T-helper 2 cell treated with Interferon-gamma antibody and Interleukin-4, amounts not matched to agents 5 μg/mL and 100 μg/mL, for 36 hours (primary cell): ENCODE data around the gene NONO.

Source experiments
- DNase-seq: peaks from one replicate; pipeline ENCODE4 v3.0.0; 2021; ENCODE audit warnings: low spot score
- H3K27ac Mint-ChIP-seq: one replicate; pipeline ENCODE4 v1.8.0; 2021; ENCODE audit warnings: mild to moderate bottlenecking, mixed read lengths
- H3K27me3 Mint-ChIP-seq: one replicate; pipeline ENCODE4 v1.8.0; 2021; ENCODE audit warnings: low read depth, mixed read lengths
- H3K36me3 Mint-ChIP-seq: one replicate; pipeline ENCODE4 v1.8.0; 2021; ENCODE audit warnings: low read depth, mixed read lengths
- H3K4me1 Mint-ChIP-seq: one replicate; pipeline ENCODE4 v1.8.0; 2021; ENCODE audit warnings: low read depth, mixed read lengths
- H3K4me3 Mint-ChIP-seq: one replicate; pipeline ENCODE4 v1.8.0; 2022; ENCODE audit warnings: mild to moderate bottlenecking, moderate library complexity, mixed read lengths
- H3K9me3 Mint-ChIP-seq: one replicate; pipeline ENCODE4 v1.8.0; 2021; ENCODE audit warnings: mixed read lengths

The NONO gene, protein sequence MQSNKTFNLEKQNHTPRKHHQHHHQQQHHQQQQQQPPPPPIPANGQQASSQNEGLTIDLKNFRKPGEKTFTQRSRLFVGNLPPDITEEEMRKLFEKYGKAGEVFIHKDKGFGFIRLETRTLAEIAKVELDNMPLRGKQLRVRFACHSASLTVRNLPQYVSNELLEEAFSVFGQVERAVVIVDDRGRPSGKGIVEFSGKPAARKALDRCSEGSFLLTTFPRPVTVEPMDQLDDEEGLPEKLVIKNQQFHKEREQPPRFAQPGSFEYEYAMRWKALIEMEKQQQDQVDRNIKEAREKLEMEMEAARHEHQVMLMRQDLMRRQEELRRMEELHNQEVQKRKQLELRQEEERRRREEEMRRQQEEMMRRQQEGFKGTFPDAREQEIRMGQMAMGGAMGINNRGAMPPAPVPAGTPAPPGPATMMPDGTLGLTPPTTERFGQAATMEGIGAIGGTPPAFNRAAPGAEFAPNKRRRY

DNA sequence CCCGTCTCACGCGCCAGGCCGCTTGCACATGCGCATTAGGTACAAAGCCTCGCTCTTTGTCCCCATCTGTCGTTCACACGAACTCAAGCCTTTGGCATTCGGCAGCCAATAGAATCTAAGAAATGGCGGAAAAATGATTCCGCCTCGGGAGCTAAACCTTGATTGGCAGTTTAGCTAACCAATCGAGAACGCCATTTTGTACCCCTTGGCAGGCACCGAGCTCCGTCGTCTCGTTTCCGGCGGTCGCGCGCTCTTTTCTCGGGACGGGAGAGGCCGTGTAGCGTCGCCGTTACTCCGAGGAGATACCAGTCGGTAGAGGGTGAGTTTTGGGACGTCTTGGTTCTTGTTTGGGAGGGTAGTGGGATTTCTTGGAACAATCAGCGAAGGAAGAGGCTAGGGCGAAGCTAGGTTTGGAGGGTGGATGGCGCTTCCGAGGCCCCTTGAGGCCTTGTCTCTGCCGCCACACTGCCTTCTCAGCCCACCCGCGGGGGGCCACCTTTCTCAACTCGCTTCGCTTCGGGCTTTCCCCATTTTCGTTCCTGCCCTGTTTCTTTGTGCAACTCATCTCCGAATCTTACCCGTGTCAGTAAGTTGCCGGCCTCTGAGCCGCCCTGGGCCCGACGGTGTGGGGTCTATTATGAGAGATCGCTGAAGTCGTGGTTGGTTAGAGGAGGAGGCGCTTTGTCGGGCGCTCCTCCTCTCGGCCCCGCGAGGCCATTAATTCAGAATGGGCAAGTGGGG lies at the start of gene NONO:
NONO (plus strand) TSS at position 233 of the 741 bp plus-strand sequence. CDS start 7,003 bp downstream, outside the sequence.
- peak within 1 kb of the TSS; percentile 99 for H3K4me3 Mint-ChIP-seq
- peak; percentile 84 for DNase-seq
- no peaks in the 10 kb centered on the region for H3K27me3 Mint-ChIP-seq

GRCh38 chrX:71235482-71235881 lies 48.0 kb upstream of the NONO start:
- Mint-ChIP-seq H3K27me3 (peaks cover 3% of the 10 kb centered on the region), H3K9me3 (no peaks in the 10 kb centered on the region), H3K4me3 (no peak overlapping the region), H3K4me1 (no peaks in the 10 kb centered on the region), H3K36me3 (peaks cover 7% of the 10 kb centered on the region), H3K27ac (no peak overlapping the region)
- no peak for DNase-seq

More for the DNA sequence above, at the start of gene NONO:
- Mint-ChIP-seq H3K27ac (peak within 1 kb of the TSS; percentile 100), H3K36me3 (peaks cover 24% of the 10 kb centered on the region), H3K9me3 (no peaks in the 10 kb centered on the region), H3K4me1 (peaks cover 8% of the 10 kb centered on the region)

- Mint-ChIP-seq H3K27ac (no peak overlapping the region), H3K36me3 (peaks cover 13% of the 10 kb centered on the region), H3K9me3 (no peaks in the 10 kb centered on the region), H3K4me3 (no peak overlapping the region), H3K27me3 (peaks cover 3% of the 10 kb centered on the region), H3K4me1 (no peaks in the 10 kb centered on the region)
- DNase-seq: no peak
Observed at GRCh38 chrX:71236836-71237235, 46.6 kb upstream of the NONO start.

- Mint-ChIP-seq H3K4me1 (no peaks in the 10 kb centered on the region), H3K27me3 (peaks cover 3% of the 10 kb centered on the region), H3K4me3 (no peak overlapping the region), H3K27ac (no peak overlapping the region), H3K36me3 (peaks cover 27% of the 10 kb centered on the region), H3K9me3 (no peaks in the 10 kb centered on the region)
- DNase-seq: no peak
Observed at GRCh38 chrX:71239781-71240180, 43.7 kb upstream of the NONO start.

DNA sequence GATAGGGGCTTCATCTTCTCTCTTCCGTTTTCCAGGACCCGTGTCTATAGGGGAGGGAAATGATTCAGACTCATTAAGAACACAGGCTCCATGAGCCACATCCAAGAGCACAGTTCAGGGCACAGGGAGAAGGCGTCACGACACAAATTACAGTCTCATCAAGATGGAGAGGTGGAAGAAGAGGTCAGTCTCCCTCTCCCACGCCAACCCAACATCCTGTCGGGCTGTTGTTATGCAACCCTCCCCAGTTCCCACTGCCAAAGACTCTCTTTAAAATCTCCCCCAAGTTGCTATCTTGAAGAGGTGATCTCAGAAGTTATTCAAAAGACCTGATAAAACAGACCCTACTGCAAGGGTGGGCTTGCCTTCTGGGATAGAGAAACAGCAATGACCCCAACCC lies 42.1 kb upstream of the NONO start:
- H3K9me3 Mint-ChIP-seq: no peaks in the 10 kb centered on the region
- H3K27ac Mint-ChIP-seq: no peak overlapping the region
- DNase-seq: no peak
- no peaks in the 10 kb centered on the region for H3K4me1 Mint-ChIP-seq
- H3K27me3 Mint-ChIP-seq: no peaks in the 10 kb centered on the region
- H3K4me3 Mint-ChIP-seq: no peak overlapping the region
- peaks cover 34% of the 10 kb centered on the region for H3K36me3 Mint-ChIP-seq

DNA sequence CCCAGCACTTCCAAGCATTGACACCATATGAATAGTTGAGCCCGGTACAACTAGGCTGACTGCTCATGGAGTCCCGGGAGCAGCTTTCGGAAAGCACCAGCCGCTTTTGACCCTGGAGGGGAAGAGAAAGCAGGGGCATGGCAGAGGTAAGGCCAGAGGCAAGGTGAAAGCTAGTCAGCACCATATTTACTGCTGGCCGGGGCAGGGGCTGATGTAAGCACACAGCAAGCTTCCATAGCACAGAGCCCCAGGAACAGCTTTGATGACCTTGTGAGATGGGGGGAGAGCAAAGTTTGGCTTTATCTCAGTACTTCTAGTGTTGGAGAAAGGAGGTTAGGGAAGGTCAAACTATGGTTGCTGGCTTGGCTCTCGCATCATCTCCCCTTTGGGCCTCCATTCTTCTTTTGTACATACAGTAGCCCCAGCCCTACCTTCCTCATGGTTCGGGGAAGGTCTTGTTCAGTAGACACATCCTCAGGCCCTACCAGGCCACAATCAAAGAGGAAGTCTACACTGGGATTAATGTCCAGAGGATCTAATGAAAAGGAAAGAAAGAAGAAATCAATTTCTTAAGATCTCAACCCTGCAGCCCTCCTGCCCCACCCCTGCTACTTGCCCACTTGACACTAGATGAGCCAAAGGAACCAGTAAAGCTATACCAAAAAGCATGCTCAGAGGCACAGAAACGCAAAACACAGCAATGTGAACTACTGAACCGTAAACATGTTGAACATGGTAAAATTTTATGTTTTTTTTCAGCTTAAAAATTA lies 38.9 kb upstream of the NONO start:
- no peak for DNase-seq
- Mint-ChIP-seq H3K4me1 (no peaks in the 10 kb centered on the region), H3K9me3 (no peaks in the 10 kb centered on the region), H3K36me3 (peaks cover 43% of the 10 kb centered on the region), H3K4me3 (no peak overlapping the region), H3K27me3 (no peaks in the 10 kb centered on the region), H3K27ac (no peak overlapping the region)

GRCh38 chrX:71245159-71245558 lies 38.3 kb upstream of the NONO start:
- H3K36me3 Mint-ChIP-seq: peaks cover 41% of the 10 kb centered on the region
- H3K9me3 Mint-ChIP-seq: no peaks in the 10 kb centered on the region
- H3K4me1 Mint-ChIP-seq: no peaks in the 10 kb centered on the region
- no peak overlapping the region for H3K27ac Mint-ChIP-seq
- DNase-seq: no peak
- no peaks in the 10 kb centered on the region for H3K27me3 Mint-ChIP-seq
- H3K4me3 Mint-ChIP-seq: no peak overlapping the region

GRCh38 chrX:71250841-71251240 lies 32.6 kb upstream of the NONO start:
- peaks cover 25% of the 10 kb centered on the region for H3K4me1 Mint-ChIP-seq
- H3K36me3 Mint-ChIP-seq: peaks cover 15% of the 10 kb centered on the region
- no peaks in the 10 kb centered on the region for H3K27me3 Mint-ChIP-seq
- no peak for DNase-seq
- peak overlapping the region; percentile 4 for H3K4me3 Mint-ChIP-seq
- peak overlapping the region; percentile 21 for H3K27ac Mint-ChIP-seq
- no peaks in the 10 kb centered on the region for H3K9me3 Mint-ChIP-seq

DNA sequence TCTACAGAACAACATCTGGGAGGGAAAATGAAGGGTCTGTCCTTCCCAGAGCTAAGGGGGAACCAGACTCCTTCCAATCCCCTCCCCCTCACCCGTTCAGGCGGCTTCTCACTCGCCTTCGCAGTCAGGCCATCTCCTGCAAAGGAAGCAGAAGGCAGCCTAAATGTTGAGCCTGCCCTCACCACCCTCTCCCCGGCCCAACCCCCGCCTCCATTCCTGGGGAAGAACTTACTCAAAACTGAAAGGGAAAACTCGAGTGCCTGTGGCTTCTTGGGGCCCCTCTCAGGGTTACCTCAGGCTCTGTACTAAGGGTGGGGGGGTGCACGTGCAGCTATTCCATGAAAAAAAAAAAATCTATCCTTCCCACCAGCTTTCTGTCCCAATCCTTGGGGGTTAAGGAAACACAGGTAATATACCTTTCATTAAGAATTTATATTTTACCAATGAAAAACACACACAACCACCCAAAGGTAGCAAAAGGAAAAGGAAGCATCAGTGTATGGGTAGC lies 31.9 kb upstream of the NONO start:
- peaks cover 25% of the 10 kb centered on the region for H3K4me1 Mint-ChIP-seq
- peak; percentile 14 for DNase-seq

GRCh38 chrX:71252221-71252620 lies 31.2 kb upstream of the NONO start:
- Mint-ChIP-seq H3K27me3 (no peaks in the 10 kb centered on the region), H3K4me1 (peaks cover 25% of the 10 kb centered on the region), H3K27ac (no peak overlapping the region), H3K9me3 (no peaks in the 10 kb centered on the region), H3K36me3 (peaks cover 9% of the 10 kb centered on the region), H3K4me3 (peak overlapping the region; percentile 84)
- no peak for DNase-seq

More for the DNA sequence above, 31.9 kb upstream of the NONO start:
- H3K27me3 Mint-ChIP-seq: no peaks in the 10 kb centered on the region
- H3K9me3 Mint-ChIP-seq: no peaks in the 10 kb centered on the region
- H3K27ac Mint-ChIP-seq: peak overlapping the region; percentile 21
- H3K4me3 Mint-ChIP-seq: peak overlapping the region; percentile 84
- peaks cover 14% of the 10 kb centered on the region for H3K36me3 Mint-ChIP-seq

- H3K4me1 Mint-ChIP-seq: peaks cover 25% of the 10 kb centered on the region
- no peaks in the 10 kb centered on the region for H3K27me3 Mint-ChIP-seq
- H3K9me3 Mint-ChIP-seq: no peaks in the 10 kb centered on the region
- peak overlapping the region; percentile 87 for H3K27ac Mint-ChIP-seq
- peak; percentile 8 for DNase-seq
- peak overlapping the region; percentile 84 for H3K4me3 Mint-ChIP-seq
- peaks cover 9% of the 10 kb centered on the region for H3K36me3 Mint-ChIP-seq
Observed at GRCh38 chrX:71253253-71254091, 30.0 kb upstream of the NONO start.

DNA sequence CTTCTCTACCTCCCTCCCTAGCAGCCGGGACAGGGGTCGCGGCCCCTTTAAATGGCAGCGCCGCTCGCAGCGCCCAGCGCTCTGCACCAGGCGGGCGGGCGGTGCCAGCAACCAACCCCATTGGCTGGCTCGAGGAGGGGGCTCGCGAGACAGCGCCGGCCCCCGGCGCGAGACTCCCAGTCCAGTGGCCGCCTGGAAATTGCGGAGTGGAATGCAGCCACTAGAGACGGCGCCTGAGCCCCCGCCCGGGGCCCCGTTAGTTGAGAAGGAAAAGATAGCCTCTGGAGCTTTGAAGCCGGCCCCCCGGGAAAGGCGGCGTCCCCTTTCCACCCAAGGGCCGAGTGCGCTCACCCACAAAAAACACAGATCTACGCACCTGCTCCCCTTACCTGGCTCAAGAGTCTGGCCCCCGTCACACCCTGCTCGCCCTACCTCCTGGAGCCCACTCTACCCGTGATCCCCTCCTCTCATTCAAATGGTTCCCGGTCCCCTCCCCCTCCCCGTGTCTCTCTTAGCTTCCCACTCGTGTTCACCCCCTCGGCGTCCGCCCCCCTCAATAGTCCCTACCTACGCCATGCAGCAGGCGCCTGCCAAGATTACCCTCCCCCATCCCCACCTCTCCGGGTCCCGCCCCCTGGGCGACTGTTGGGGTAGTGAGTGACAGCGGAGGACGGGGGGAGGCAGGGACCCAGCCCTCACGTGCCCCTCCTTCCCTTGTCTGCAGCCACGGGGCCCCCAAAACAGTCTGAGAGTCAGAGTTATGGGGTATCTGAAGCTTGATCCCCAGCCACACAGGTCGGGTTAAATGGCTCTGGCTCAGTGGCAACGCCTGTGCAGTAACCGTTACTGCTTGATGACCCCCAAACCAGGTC lies 29.1 kb upstream of the NONO start, which contains the start of gene ZMYM3:
ZMYM3 (minus strand) TSS at position 49 of the 872 bp plus-strand sequence. CDS start 885 bp downstream, outside the sequence.
- H3K36me3 Mint-ChIP-seq: peaks cover 5% of the 10 kb centered on the region
- H3K27me3 Mint-ChIP-seq: no peaks in the 10 kb centered on the region
- H3K9me3 Mint-ChIP-seq: no peaks in the 10 kb centered on the region
- peaks cover 25% of the 10 kb centered on the region for H3K4me1 Mint-ChIP-seq
- peak within 1 kb of the TSS; percentile 87 for H3K27ac Mint-ChIP-seq
- peak; percentile 75 for DNase-seq
- peak within 1 kb of the TSS; percentile 84 for H3K4me3 Mint-ChIP-seq
